Activated CD4-positive, alpha-beta memory T cell treated with anti-CD3 and anti-CD28 coated beads for 36 hours (primary cell): ENCODE measurements around the gene ZNF555. TPM values are rescaled to one million over a fixed set of nuclear protein-coding genes. Genes with fewer than 3 reads are reported as not detected.
"Not testable (repeated sequence)": the region's sequence is repeated elsewhere in the genome, so short reads cannot be mapped to it uniquely, and the experiment has no call there.

Experiments used
- CTCF ChIA-PET: fragments of 350-600 bp; sonication (Branson Sonifier 250); formaldehyde crosslinking; loops from one replicate; lab custom pipeline; 2021; ENCODE audit warnings: antibody characterized with exemption, inconsistent platforms; lab: Charles Lee
- POLR2A ChIA-PET: fragments of 350-600 bp; sonication (Branson Sonifier 250); formaldehyde crosslinking; loops from one replicate; lab custom pipeline; 2021; ENCODE audit warnings: antibody characterized with exemption; lab: Charles Lee
- DNase-seq: peaks from one replicate; pipeline ENCODE4 v3.0.0-alpha.2; 2020
- H3K27ac Mint-ChIP-seq: one replicate; pipeline ENCODE4 v1.8.0; 2021; ENCODE audit warnings: mixed read lengths
- H3K27me3 Mint-ChIP-seq: one replicate; pipeline ENCODE4 v1.8.0; 2021; ENCODE audit warnings: mixed read lengths
- H3K36me3 Mint-ChIP-seq: one replicate; pipeline ENCODE4 v1.8.0; 2021; ENCODE audit warnings: mixed read lengths
- H3K4me1 Mint-ChIP-seq: one replicate; pipeline ENCODE4 v1.8.0; 2021; ENCODE audit warnings: low read depth, mixed read lengths
- H3K4me3 Mint-ChIP-seq: one replicate; pipeline ENCODE4 v1.8.0; 2021; ENCODE audit warnings: mild to moderate bottlenecking, mixed read lengths
- H3K9me3 Mint-ChIP-seq: one replicate; pipeline ENCODE4 v1.8.0; 2021; ENCODE audit warnings: mixed read lengths
- intact Hi-C: fragments of 100-400 bp; cut with micrococcal nuclease; formaldehyde crosslinking; loops from one replicate; pipeline ENCODE4 v1.15.1; 2023
- total RNA-seq, 2 experiments: library from RNA; stranded (reverse); gene quantifications; one replicate each; pipeline ENCODE4 v1.2.3, GENCODE V29; 2021

ZNF555 gene
- total RNA-seq, 2 experiments from 2014 or later: 3.6 to 3.8 TPM

DNA sequence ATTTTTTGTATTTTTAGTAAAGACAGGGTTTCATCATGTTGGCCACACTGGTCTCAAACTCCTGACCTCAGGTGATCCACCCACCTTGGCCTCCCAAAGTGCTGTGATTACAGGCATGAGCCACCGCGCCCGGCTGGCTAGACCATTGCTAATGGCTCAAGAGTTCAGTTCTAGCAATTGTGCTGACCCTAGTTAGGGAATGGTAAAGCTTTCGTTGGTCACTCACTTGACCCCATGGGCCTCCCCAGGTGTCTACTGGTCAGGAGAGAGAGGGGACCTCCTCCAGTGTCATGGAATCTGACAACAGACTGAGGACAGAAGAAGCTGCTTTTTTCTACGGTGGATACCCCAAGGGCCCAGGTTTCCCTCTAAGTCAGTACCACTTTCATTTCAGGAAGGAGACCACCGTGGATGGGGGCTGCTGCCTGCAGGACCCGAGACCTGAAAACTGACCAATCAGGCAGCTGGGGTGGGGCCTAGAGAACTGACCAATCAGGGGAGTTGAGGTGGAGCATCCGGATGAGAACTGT, 25.3 kb downstream of the ZNF555 start:
- Mint-ChIP-seq H3K4me3 (no peak overlapping the region), H3K9me3 (no peaks in the 10 kb centered on the region), H3K4me1 (no peaks in the 10 kb centered on the region), H3K36me3 (no peaks in the 10 kb centered on the region), H3K27ac (no peak overlapping the region), H3K27me3 (peaks cover 5% of the 10 kb centered on the region)
- DNase-seq: no peak
- CTCF ChIA-PET: interaction anchor here (1.0 to 1.8 kb wide), 2 partner anchors 21 to 218 kb away, joined by 3 to 6 read pairs; no protein-coding TSS in a partner anchor
- POLR2A ChIA-PET: no interaction called here
- intact Hi-C loops: no loop called here

GRCh38 chr19:2867025-2867991, 26.0 kb downstream of the ZNF555 start, which contains the start of gene ZNF556:
TSS of gene ZNF556 (plus strand) at chr19:2867335. CDS start at chr19:2867422, 87 bp downstream.
- intact Hi-C loops: no loop called here
- Mint-ChIP-seq H3K9me3 (no peaks in the 10 kb centered on the region), H3K27ac (no peak within 1 kb of the TSS), H3K27me3 (peaks cover 5% of the 10 kb centered on the region), H3K36me3 (no peaks in the 10 kb centered on the region), H3K4me3 (no peak within 1 kb of the TSS), H3K4me1 (no peaks in the 10 kb centered on the region)
- peak; percentile 30 for DNase-seq
- ChIA-PET CTCF (interaction anchor here (1.0 to 1.8 kb wide), 2 partner anchors 20 to 219 kb away, joined by 3 to 6 read pairs; no protein-coding TSS in a partner anchor), POLR2A (no interaction called here)

GRCh38 chr19:2869618-2870017, 28.3 kb downstream of the ZNF555 start:
- no peak overlapping the region for H3K27ac Mint-ChIP-seq
- no peak for DNase-seq
- ChIA-PET CTCF (interaction anchor here (1.3 to 2.2 kb wide), 2 partner anchors 18 to 221 kb away, joined by 4 to 16 read pairs; no protein-coding TSS in a partner anchor), POLR2A (no interaction called here)
- intact Hi-C loops: loop anchor here (10.0 kb wide), 1 partner anchor 45 kb away; no protein-coding TSS in a partner anchor
- no peak overlapping the region for H3K4me3 Mint-ChIP-seq
- no peaks in the 10 kb centered on the region for H3K36me3 Mint-ChIP-seq
- H3K9me3 Mint-ChIP-seq: no peaks in the 10 kb centered on the region
- peaks cover 5% of the 10 kb centered on the region for H3K27me3 Mint-ChIP-seq
- H3K4me1 Mint-ChIP-seq: no peaks in the 10 kb centered on the region

DNA sequence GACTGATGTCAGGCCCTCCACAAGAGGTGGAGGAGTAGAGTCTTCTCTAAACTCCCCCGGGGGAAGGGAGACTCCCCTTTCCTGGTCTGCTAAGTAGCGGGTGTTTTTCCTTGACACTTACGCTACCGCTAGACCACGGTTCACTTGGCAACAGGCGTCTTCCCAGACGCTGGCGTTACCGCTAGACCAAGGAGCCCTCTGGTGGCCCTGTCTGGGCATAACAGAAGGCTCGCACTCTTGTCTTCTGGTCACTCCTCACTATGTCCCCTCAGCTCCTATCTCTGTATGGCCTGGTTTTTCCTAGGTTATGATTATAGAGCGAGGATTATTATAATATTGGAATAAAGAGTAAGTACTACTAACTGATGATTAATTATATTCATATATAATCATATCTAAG, 30.9 kb downstream of the ZNF555 start:
- ChIA-PET POLR2A (interaction anchor here (0.7 kb wide), 1 partner anchor 150 kb away, joined by 5 read pairs; no protein-coding TSS in a partner anchor), CTCF (interaction anchor here (0.6 to 3.3 kb wide), 4 partner anchors 11 to 224 kb away, joined by 3 to 19 read pairs (median 3); no protein-coding TSS in a partner anchor)
- not testable (repeated sequence) for H3K27me3 Mint-ChIP-seq, H3K4me3 Mint-ChIP-seq, H3K36me3 Mint-ChIP-seq, H3K27ac Mint-ChIP-seq, DNase-seq, H3K4me1 Mint-ChIP-seq
- intact Hi-C loops: loop anchor here (2.0 to 10.0 kb wide), 2 partner anchors 47 to 223 kb away; no protein-coding TSS in a partner anchor
- H3K9me3 Mint-ChIP-seq: peaks cover 14% of the 10 kb centered on the region

DNA sequence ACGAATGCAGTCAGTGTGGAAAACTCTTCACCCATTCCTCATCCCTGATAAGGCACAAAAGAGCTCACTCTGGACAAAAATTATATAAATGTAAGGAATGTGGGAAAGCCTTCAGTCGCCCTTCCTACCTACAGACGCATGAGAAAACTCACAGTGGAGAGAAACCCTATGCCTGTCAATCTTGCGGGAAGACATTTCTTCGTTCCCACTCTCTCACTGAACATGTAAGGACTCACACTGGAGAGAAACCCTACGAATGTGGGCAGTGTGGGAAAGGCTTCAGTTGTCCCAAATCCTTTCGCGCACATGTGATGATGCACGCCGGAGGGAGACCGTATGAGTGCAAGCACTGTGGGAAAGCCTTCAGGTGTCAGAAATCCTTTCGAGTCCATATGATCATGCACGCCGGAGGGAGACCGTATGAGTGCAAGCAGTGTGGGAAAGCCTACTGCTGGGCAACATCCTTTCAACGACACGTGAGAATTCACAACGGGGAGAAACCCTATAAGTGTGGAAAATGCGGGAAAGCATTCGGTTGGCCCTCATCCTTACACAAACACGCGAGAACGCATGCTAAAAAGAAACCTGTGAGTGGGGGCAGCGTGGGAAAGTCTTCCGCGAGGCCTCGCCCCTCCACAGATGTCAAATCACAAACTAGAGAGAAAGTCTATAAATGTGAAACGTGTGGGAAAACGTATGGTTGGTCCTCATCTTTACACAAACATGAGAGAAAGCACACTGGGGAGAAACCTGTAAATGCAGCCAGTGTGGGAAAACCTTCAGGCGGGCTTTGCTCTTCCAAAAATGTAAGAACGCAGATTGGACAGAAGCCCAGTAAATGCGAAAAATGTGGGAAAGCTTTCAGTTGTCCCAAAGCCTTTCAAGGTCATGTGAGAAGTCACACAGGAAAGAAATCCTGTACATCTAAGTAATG, 36.4 kb downstream of the ZNF555 start:
- CTCF ChIA-PET: no interaction called here
- H3K4me1 Mint-ChIP-seq: no peaks in the 10 kb centered on the region
- POLR2A ChIA-PET: no interaction called here

DNA sequence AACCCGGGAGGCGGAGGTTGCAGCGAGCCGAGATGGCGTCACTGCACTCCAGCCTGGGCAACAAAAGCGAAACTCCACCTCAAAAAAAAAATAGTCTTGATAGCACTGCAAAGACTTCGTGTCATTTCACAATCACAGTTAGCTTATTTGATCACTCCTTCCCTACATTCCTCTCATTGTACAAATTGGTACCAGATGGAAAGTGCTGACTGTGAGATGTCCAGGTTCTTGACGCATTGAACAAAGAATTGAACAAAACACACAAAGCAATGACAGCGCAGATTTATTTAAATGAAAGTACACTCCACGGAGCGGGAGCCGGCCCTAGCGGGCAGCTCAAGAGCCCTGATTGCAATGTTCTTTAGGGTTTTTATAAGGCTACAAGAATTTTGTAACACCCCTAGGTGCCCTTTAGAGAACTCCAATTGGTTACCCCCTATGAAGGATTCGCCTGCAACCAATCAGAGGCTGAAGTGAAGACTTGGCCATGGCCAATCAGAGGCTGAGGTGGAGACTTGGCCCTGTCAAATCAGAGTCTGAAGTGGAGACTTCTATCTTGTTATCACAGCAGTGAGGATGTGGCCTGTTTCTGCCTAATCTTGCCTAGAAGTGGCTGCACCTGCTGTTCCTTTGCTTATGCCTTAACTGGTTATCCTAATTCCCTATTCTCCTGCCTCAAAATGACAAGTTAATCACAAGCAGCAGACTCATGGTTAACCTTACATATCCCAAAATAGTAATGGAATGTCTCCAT, 42.6 kb downstream of the ZNF555 start:
- ChIA-PET POLR2A (no interaction called here), CTCF (interaction anchor here (0.6 to 0.8 kb wide), 2 partner anchors 12 to 67 kb away, joined by 3 read pairs; no protein-coding TSS in a partner anchor)
- Mint-ChIP-seq H3K27me3 (no peaks in the 10 kb centered on the region), H3K36me3 (no peaks in the 10 kb centered on the region), H3K4me3 (no peak overlapping the region), H3K9me3 (peaks cover 3% of the 10 kb centered on the region), H3K4me1 (peaks cover 5% of the 10 kb centered on the region), H3K27ac (no peak overlapping the region)
- DNase-seq: no peak
- intact Hi-C loops: no loop called here

More for the DNA sequence above, 36.4 kb downstream of the ZNF555 start:
- Mint-ChIP-seq H3K36me3 (peaks cover 10% of the 10 kb centered on the region), H3K4me3 (no peak overlapping the region), H3K27me3 (no peaks in the 10 kb centered on the region), H3K27ac (no peak overlapping the region), H3K9me3 (peaks cover 30% of the 10 kb centered on the region)
- intact Hi-C loops: loop anchor here (10.0 kb wide), 1 partner anchor 53 kb away; no protein-coding TSS in a partner anchor
- DNase-seq: no peak

DNA sequence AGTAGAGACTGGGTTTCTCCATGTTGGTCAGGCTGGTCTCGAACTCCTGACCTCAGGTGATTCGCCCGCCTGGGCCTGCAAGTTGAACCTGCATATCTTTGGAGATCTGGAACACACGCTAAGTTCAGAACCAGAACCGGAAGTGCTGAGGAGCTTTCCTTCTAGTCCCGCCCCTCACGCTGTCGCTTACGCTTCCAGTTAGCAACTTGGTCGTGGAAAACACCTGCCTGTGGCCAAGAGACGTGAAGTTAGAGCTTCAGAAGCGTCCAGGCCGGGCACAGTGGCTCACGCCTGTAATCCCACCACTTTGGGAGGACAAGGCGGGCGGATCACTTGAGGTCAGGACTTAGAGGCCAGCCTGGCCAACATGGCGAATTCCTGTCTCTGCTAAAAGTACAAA, 44.5 kb downstream of the ZNF555 start:
- no peak for DNase-seq
- ChIA-PET POLR2A (no interaction called here), CTCF (interaction anchor here (0.6 to 1.2 kb wide), 4 partner anchors 13 to 249 kb away, joined by 3 to 4 read pairs (median 3); no protein-coding TSS in a partner anchor)
- Mint-ChIP-seq H3K9me3 (no peaks in the 10 kb centered on the region), H3K27me3 (no peaks in the 10 kb centered on the region), H3K4me3 (no peak overlapping the region), H3K36me3 (no peaks in the 10 kb centered on the region), H3K4me1 (peaks cover 6% of the 10 kb centered on the region), H3K27ac (no peak overlapping the region)
- intact Hi-C loops: loop anchor here (2.0 to 5.0 kb wide), 2 partner anchors 65 to 217 kb away; no protein-coding TSS in a partner anchor

- H3K4me3 Mint-ChIP-seq: no peak overlapping the region
- CTCF ChIA-PET: interaction anchor here (0.6 to 3.1 kb wide), 23 partner anchors 12 to 239 kb away, joined by 3 to 34 read pairs (median 4); partner anchors contain the start of genes ZNF57 and ZNF77
- H3K4me1 Mint-ChIP-seq: peaks cover 9% of the 10 kb centered on the region
- intact Hi-C loops: loop anchor here (2.0 to 5.0 kb wide), 2 partner anchors 63 to 215 kb away; no protein-coding TSS in a partner anchor
- no peak overlapping the region for H3K27ac Mint-ChIP-seq
- POLR2A ChIA-PET: no interaction called here
- H3K27me3 Mint-ChIP-seq: no peaks in the 10 kb centered on the region
- H3K9me3 Mint-ChIP-seq: no peaks in the 10 kb centered on the region
- DNase-seq: no peak
- no peaks in the 10 kb centered on the region for H3K36me3 Mint-ChIP-seq
Observed at GRCh38 chr19:2887391-2887914, 46.2 kb downstream of the ZNF555 start.

DNA sequence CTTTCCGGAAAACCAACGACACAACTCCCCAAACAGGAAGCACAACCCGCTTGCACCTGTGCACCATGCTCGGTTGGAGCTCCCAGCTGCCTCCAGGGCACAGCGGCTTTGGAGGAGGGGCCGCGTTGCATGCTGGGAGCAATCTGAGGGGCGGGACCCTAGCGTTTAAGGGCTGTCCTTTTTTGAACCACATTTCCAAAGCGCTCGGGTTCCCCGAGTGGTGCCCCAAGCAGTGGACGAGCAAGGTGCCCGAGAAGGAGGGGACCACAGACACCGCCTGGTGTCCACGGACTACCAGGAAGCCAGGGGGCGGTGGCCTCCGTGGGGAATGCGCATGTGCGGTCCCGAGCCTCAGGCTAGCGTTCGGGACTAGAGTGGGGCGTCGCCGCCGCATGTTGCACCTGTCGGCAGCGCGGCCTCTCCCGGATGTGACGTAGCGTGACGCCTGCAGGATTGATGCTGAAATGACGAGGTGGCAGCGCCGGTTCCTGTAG, 47.5 kb downstream of the ZNF555 start:
- Mint-ChIP-seq H3K4me3 (peak overlapping the region; percentile 71), H3K9me3 (no peaks in the 10 kb centered on the region), H3K36me3 (no peaks in the 10 kb centered on the region), H3K4me1 (peaks cover 9% of the 10 kb centered on the region), H3K27me3 (no peaks in the 10 kb centered on the region), H3K27ac (peak overlapping the region; percentile 70)
- intact Hi-C loops: loop anchor here (5.0 kb wide), 1 partner anchor 214 kb away; no protein-coding TSS in a partner anchor
- ChIA-PET CTCF (interaction anchor here (0.5 to 3.1 kb wide), 5 partner anchors 19 to 215 kb away, joined by 3 to 34 read pairs (median 7); no protein-coding TSS in a partner anchor), POLR2A (no interaction called here)
- peak; percentile 86 for DNase-seq

DNA sequence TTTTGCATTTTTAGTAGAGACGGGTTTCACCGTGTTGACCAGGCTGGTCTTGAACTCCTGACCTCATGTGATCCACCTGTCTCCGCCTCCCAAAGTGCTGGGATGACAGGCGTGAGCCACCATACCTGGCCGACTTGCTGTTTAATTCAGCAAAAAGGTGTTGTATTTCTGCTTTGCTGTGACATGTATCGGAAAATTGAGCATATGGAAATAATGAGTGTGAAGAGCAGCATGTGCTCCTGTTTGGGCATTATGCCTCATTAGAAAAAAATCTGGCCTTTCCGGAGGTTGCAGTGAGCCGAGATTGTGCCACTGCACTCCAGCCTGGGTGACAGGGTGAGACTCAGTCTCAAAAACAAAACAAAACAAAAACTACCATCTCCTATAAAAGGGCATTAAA, 49.3 kb downstream of the ZNF555 start:
- POLR2A ChIA-PET, H3K36me3 Mint-ChIP-seq, intact Hi-C loops, H3K27ac Mint-ChIP-seq, H3K9me3 Mint-ChIP-seq, H3K4me1 Mint-ChIP-seq, H3K27me3 Mint-ChIP-seq, DNase-seq, H3K4me3 Mint-ChIP-seq, CTCF ChIA-PET: not testable (repeated sequence)
